NCI-H2171 (cell line): ENCODE data around the gene EDIL3.

Experiments
- DNase-seq: peaks from one replicate; lab custom pipeline; 2025; lab: John Stamatoyannopoulos, UW

EDIL3 gene

GRCh38 chr5:84259283-84260045 lies 125.2 kb downstream of the EDIL3 start:
- no peak for DNase-seq

DNA sequence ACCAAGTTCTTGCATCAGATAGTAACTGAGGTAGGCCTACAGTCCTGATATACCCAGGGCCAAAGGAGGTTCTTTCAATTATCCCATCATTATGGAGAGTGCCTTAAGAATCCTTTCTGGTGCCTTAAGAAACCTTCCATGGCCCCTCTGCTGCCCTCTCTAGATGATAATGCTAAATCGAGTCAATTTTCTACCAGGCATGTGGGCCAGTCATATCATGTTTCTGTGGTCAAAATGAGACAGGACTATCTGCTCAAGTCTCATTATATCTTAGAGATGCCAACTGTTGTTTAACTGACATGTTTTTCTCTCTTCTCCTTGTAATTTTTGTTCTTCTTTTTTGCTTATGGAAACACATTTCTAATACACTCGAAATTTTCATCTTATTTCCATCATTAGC lies 127.6 kb downstream of the EDIL3 start:
- no peak for DNase-seq

DNA sequence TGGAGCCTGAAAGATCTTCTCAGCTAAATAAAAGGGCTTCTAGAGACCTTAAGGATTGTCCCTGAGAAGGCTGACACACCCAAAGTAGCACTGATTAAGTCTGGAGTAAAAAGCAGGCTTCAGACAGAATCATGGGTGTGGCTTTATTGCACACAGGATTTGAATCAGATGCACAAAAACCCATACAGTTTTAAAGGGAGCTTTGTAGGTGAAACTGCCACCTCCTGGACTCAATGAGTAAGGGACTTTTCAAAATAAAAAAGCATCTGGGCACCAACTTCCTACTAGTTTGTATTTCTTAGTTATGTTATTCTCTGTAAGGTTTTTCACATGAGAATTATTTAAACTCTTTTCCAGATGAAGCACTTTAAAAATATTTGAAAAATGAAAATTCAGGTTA lies 129.4 kb downstream of the EDIL3 start:
- DNase-seq = no peak

DNA sequence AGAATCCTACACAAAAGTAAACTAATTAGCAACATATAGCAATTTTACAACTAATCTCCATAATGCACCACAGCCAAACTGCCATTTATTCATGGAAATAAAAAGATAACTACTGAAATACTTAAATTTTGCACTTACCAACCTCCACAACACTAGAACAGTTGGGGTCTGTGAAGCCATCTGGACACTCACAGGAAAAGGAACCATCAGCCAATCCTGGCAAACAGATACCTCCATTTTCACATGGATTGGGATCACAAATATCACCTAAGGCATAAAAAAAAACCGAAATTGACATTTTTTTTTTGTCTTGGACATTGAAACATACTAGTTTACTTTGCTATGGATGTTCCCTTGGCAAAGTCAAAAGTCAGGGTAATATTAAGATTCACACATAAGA lies 130.7 kb downstream of the EDIL3 start:
- DNase-seq = no peak

- DNase-seq = no peak
These were observed 133.2 kb downstream of the EDIL3 start for GRCh38 chr5:84251503-84251902.

DNA sequence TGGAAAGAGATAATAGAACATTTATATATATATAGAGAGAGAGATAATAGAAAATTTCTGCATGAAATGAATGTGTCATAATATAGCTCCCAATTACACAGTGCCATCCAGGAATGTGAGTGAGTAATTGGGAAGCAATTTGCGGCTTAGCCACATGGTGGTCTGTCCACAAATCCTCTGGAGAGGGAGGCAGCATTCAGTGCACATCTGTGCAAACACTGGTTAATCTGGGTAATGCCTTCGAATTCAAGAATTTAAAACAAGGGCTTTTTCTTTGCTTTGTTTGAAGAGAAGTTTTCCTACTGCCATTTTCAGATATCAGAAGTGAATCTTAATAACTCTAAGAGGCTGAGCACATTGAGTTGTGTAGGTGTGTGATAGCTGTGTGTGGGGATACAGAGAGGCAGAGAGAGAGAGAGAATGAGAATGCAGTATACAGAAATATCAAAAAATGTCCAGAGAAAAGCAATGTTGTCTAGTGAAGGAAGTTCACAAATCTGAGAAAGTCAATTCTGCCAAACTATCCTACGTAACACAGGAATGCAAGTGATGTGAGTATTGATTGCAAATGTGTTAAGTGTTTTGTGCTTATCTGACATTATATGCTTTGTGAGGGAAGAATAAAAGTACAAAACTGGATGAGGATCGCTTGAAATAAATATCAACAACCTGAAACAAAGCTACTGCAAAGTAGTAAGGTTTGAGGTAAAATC lies 134.6 kb downstream of the EDIL3 start:
- no peak for DNase-seq

GRCh38 chr5:84248013-84248412 lies 136.7 kb downstream of the EDIL3 start:
- no peak for DNase-seq

DNA sequence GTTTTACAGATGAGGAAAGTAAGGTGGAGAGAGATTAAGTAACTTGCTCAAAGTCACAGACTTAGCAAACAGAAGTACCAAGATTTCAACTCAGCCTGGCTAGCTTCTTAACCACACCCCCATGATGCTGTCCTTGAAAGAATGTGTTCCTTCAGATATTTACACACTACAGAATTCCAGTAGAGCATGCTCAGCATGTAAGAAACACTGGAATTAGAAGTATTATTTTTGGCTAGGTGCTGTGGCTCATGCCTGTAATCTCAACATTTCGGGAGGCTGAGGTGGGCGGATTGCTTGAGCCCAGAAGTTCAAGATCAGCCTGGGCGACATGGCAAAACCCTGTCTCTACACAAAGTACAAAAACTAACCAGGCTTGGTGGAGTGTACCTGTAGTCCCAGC lies 142.4 kb downstream of the EDIL3 start:
- DNase-seq = no peak

GRCh38 chr5:84239494-84239893 lies 145.2 kb downstream of the EDIL3 start:
- no peak for DNase-seq

- no peak for DNase-seq
These were observed 147.6 kb downstream of the EDIL3 start for GRCh38 chr5:84237126-84237525.

GRCh38 chr5:84231433-84231832 lies 153.2 kb downstream of the EDIL3 start:
- no peak for DNase-seq

DNA sequence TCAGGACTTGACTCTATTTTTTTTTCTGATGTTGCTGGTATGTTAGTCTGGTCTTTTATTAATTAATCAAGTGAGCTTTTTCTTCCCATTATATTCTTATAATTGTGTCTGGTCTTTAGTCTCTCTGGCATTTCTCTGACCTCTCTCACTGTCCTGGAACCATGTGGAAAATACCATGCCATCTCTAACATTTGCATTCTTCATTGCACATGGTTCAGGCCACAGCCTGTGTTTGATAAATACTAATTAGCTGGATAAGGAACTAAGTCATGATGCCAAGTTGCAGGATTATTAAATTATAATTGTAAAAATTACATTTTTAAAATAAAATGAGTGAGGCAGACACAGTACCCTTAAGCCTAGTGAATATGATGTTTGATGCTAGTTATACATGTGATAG lies 155.6 kb downstream of the EDIL3 start:
- no peak for DNase-seq

DNA sequence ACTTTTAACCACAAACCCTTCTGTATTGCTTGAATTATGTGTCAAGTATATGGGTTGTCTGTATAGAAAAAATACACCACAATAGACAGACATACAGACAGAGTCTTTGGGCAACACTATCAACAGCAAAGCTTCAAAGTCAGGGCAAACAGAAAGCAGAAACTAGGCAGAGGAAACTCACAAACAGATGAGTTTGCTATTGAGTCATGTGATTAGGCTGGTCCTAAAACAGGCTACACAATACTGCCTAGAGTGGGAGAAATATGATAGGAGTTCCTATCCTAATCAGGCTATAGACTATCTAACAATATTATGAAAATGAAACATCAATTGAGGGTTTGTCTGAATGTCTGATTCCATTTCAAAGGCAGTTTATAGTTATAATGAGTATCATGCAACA lies 156.4 kb downstream of the EDIL3 start:
- DNase-seq = no peak

DNA sequence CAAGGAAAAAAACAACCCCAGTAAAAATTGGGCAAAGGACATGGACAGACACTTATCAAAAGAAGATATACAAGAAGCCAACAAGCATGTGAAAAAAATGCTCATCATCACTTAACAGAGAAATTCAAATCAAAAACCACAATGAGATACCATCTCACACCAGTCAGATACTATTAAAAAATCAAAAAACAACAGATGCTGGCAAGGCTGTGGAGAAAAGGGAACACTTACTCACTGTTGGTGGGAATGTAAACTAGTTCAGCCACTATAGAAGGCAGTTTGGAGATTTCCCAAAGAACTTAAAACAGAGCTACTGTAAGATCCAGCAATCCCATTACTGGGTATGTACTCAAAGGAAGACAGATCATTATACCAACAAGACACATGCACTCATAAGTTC lies 157.4 kb downstream of the EDIL3 start:
- no peak for DNase-seq

- DNase-seq = no peak
These were observed 166.1 kb downstream of the EDIL3 start for GRCh38 chr5:84218546-84218945.

GRCh38 chr5:84215521-84215920 lies 169.2 kb downstream of the EDIL3 start:
- DNase-seq = no peak

DNA sequence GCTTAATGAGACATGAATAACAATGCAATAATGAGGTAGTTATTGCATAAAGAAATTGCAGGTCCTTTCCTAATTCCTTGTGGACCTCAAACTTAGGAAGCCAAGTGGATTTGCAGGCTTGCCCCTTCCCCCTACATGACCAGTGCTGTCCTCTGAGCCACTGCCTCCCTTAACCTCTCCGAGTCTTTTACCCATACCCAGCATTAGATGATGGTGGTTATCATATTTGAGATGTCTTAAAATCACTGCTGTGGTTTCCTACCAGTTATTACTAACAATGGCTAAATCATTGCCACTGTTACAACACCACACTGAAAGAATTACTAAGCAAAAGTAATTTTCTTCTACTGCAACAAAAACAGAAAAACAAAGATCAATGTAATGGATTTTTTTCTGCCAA lies 170.8 kb downstream of the EDIL3 start:
- no peak for DNase-seq

GRCh38 chr5:84213212-84213611 lies 171.5 kb downstream of the EDIL3 start:
- no peak for DNase-seq

GRCh38 chr5:84204772-84205171 lies 179.9 kb downstream of the EDIL3 start:
- no peak for DNase-seq

- no peak for DNase-seq
These were observed 182.5 kb downstream of the EDIL3 start for GRCh38 chr5:84202136-84202535.

DNA sequence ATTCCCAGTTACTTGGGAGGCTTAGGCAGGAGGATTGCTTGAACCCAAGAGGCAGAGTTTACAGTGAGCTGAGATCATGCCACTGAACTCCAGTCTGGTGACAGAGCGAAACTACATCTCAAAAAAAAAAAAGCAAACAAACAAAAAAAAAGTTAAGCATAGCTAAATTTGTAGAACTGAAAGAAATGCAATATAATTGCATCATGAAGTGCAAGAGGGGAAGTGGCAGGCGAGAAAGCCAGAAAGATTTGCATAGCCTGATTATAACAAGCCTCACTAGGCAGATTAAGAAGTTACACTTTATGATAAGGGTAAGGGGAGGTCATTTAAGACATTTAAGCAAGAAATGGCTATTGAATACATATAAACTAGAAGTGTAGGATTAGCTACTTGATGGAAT lies 187.1 kb downstream of the EDIL3 start:
- no peak for DNase-seq

DNA sequence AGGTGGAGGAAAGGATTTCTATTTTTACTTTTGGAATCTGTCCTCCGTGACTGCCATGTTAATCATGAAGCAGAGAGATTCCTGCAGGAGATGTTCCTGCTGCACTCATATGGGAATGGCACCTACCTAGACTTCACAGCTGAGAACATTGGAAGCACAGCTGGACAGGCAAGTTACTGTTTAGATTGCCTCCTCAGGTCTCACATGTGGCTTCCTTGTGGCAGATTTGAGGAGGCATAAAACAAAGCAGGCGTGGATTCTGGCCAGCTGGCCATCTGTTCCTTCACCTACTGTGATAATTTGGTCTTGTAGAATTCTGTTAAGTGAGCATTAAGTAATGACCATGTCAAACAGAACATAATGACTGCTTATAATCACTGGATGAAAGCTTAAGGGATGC lies 193.4 kb downstream of the EDIL3 start:
- DNase-seq = no peak

- DNase-seq = no peak
These were observed 199.8 kb downstream of the EDIL3 start for GRCh38 chr5:84184857-84185256.

DNA sequence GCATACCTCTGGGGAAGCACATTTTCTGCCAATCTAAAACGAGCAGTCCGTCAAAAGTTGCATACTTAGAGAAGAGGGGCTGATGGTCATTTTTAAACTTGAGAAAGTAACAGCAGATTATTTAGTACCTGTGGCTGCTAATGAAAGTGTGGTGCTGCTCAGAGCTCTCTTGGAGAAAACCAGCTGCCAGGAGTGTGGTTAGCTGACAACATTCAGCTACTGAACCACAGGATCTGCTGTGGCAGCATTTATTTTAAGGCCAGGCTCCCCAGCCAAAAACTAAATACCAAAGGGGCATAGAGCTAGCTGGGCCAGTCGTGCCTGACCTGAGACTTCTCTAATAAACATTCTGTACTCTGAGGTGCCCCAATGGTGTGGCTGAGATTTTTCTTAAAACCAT lies 203.6 kb downstream of the EDIL3 start:
- no peak for DNase-seq
